GM10266 (cell line): Measurements from ENCODE around the gene BARX2.
"Not testable (repeated sequence)": the region's sequence is repeated elsewhere in the genome, so short reads cannot be mapped to it uniquely, and the experiment has no call there.

Source experiments
- DNase-seq: peaks from one replicate; pipeline ENCODE4 v3.0.0; 2012; ENCODE audit errors: extremely low spot score
- TF ChIP-seq, protein P1 (sequence below): IDR thresholded peaks from 2 replicates; pipeline ENCODE4 v1.5.1; 2012; ENCODE audit warnings: mild to moderate bottlenecking, low read depth; ENCODE audit not compliant: control insufficient read depth, insufficient read depth; ENCODE audit errors: missing control alignments

Gene BARX2

DNA sequence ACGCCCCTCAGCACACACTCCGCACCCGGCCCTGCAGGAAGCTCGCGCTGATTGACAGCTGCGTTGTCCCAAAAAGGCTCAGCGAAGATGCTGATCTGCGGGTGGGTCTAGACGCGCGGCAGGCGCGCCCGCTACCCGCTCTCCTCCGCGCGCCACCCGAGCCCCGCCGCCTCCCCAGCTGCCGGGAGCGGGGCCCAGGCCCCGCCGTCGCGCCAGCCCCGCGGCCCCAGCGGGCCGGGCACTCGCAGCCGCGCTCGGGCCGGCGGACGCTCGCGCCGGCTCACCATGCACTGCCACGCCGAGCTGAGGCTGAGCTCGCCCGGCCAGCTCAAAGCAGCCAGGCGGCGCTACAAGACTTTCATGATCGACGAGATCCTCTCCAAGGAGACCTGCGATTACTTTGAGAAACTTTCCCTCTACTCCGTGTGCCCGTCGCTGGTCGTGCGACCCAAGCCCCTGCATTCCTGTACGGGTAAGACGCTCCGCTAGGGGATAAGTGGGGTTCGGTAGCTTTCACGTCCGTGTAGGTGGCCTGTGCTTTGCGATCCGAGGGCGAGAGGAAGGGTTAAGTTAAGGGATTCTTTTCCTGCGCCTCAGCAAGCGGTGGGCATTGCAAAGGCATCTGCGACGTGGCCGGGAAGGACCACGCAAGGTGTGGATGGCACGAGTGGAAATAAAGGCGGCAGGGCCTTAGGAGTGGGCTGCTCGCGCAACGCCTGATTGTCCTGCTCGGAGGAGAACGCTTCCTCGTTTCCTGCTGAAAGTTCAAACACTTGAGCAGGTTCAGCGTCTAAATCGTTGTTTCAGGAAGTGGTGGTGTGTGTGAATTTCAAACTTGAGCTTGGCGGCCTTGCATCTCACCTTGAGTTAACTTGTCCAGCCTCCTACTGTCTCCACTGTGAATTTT, at the start of gene BARX2:
BARX2 (plus strand) TSS at position 98 of the 907 bp plus-strand sequence; CDS start at position 286, 188 bp downstream.
- TF ChIP-seq, protein P1, sequence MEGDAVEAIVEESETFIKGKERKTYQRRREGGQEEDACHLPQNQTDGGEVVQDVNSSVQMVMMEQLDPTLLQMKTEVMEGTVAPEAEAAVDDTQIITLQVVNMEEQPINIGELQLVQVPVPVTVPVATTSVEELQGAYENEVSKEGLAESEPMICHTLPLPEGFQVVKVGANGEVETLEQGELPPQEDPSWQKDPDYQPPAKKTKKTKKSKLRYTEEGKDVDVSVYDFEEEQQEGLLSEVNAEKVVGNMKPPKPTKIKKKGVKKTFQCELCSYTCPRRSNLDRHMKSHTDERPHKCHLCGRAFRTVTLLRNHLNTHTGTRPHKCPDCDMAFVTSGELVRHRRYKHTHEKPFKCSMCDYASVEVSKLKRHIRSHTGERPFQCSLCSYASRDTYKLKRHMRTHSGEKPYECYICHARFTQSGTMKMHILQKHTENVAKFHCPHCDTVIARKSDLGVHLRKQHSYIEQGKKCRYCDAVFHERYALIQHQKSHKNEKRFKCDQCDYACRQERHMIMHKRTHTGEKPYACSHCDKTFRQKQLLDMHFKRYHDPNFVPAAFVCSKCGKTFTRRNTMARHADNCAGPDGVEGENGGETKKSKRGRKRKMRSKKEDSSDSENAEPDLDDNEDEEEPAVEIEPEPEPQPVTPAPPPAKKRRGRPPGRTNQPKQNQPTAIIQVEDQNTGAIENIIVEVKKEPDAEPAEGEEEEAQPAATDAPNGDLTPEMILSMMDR, result peak; percentile 51
- peak; percentile 49 for DNase-seq

- TF ChIP-seq, protein P1, result no peak
- no peak for DNase-seq
Measured at GRCh38 chr11:129326921-129327320, 48.7 kb upstream of the BARX2 start.

DNA sequence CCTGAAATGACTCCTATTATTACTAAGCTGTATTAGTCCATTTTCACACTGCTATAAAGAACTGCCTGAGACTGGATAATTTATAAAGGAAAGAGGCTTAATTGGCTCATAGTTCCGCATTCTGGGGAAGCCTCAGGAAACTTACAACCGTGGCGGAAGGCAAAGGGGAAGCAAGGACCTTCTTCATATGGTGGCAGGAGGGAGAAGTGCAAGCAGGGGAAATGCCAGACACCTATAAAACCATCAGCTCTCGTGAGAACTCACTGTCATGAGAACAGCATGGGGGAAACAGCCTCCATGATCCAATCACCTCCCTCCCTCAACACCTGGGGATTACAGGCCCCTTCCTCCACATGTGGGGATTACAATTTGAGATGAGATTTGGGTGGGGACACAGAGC, 47.9 kb upstream of the BARX2 start:
- not testable (repeated sequence) for DNase-seq

DNA sequence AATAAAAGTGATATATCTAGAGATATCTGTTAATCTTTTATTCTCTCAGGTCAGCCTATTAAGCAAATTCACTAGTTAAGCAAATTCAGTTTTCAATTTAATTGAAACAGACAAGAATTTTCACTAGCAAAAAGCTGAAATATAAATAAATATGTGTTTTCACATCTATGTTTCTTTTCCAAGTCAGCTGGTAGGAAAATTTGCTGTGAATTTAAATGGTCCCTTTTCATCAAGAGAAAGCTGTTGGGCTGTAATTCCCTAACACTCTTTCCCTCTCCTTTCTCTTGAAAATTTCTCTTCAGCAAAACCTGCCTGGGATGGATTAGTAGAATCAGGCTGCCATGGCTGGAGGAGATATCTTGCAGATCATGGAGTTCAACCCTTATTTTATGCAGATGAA, 46.9 kb upstream of the BARX2 start:
- TF ChIP-seq, protein P1, result no peak
- no peak for DNase-seq

DNA sequence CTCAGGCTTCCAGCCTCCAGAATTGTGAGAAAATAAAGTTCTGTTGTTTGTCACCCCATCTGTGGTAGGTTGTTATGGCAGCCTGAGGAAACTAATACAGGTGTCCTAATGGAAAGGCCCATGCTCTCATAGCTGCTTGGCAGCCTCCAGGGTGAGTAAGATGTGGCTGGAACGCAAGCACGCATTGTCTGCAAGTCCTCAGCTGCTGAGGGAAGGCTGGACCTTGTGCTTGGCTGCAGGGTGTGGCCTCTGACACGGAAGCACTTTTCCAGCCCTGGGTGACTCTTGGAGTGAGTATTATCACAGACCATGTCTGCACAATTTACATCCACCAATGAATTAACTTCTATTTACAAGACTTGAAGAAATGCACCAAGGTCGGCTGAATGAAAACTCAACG, 44.4 kb upstream of the BARX2 start:
- TF ChIP-seq, protein P1, result no peak
- no peak for DNase-seq

- peak; percentile 53 for DNase-seq
- TF ChIP-seq, protein P1, result peak; percentile 80
Measured at GRCh38 chr11:129331871-129332274, 43.8 kb upstream of the BARX2 start.

- DNase-seq, result no peak
- TF ChIP-seq, protein P1, result no peak
Measured at GRCh38 chr11:129333873-129334272, 41.8 kb upstream of the BARX2 start.

GRCh38 chr11:129344301-129344940, 31.2 kb upstream of the BARX2 start:
- DNase-seq, result not testable (repeated sequence)
